HEK293T (cell line): ENCODE measurements around the gene CHST7.

Source experiments
- ARNT ChIP-seq: fragments of 450-650 bp; IDR thresholded peaks from 2 replicates; pipeline ENCODE4 v1.6.1; 2017; ENCODE audit warnings: mild to moderate bottlenecking
- BHLHE40 ChIP-seq: fragments of 450-650 bp; IDR thresholded peaks from 2 replicates; pipeline ENCODE4 v1.6.1; 2016; ENCODE audit warnings: mild to moderate bottlenecking, moderate library complexity, borderline replicate concordance
- CTBP1 ChIP-seq: fragments of 450-650 bp; IDR thresholded peaks from 2 replicates; pipeline ENCODE4 v1.6.1; 2016; ENCODE audit warnings: borderline replicate concordance
- ELF4 ChIP-seq: fragments of 450-650 bp; IDR thresholded peaks from 2 replicates; pipeline ENCODE4 v1.6.1; 2017; ENCODE audit warnings: antibody characterized with exemption
- FOXA1 ChIP-seq: fragments of 450-650 bp; IDR thresholded peaks from 2 replicates; pipeline ENCODE4 v1.6.1; 2016; ENCODE audit warnings: mild to moderate bottlenecking
- FOXK2 ChIP-seq: fragments of 450-650 bp; IDR thresholded peaks from 2 replicates; pipeline ENCODE4 v1.6.1; 2016; ENCODE audit warnings: mild to moderate bottlenecking
- FOXM1 ChIP-seq: fragments of 450-650 bp; IDR thresholded peaks from 2 replicates; pipeline ENCODE4 v1.6.1; 2017; ENCODE audit warnings: mild to moderate bottlenecking, borderline replicate concordance
- HDGF ChIP-seq: fragments of 450-650 bp; IDR thresholded peaks from 2 replicates; pipeline ENCODE4 v1.6.1; 2017; ENCODE audit warnings: antibody characterized with exemption, borderline replicate concordance
- L3MBTL2 ChIP-seq: fragments of 450-650 bp; conservative IDR thresholded peaks from 2 replicates; pipeline ENCODE4 v1.6.1; 2016; ENCODE audit warnings: mild to moderate bottlenecking
- LEF1 ChIP-seq: fragments of 450-650 bp; IDR thresholded peaks from 2 replicates; pipeline ENCODE4 v1.6.1; 2017; ENCODE audit warnings: mild to moderate bottlenecking, borderline replicate concordance
- NFRKB ChIP-seq: fragments of 450-650 bp; IDR thresholded peaks from 2 replicates; pipeline ENCODE4 v1.6.1; 2016; ENCODE audit warnings: mild to moderate bottlenecking, moderate library complexity
- PKNOX1 ChIP-seq: fragments of 450-650 bp; IDR thresholded peaks from 2 replicates; pipeline ENCODE4 v1.6.1; 2016
- SP1 ChIP-seq: fragments of 450-650 bp; IDR thresholded peaks from 2 replicates; pipeline ENCODE4 v1.6.1; 2017
- SUZ12 ChIP-seq: fragments of 450-650 bp; IDR thresholded peaks from 2 replicates; pipeline ENCODE4 v1.6.1; 2016; ENCODE audit warnings: mild to moderate bottlenecking

- TF ChIP-seq ELF4 (no peak), FOXM1 (no peak), ARNT (no peak), LEF1 (no peak), NFRKB (no peak), FOXK2 (no peak), SUZ12 (no peak), HDGF (no peak), BHLHE40 (no peak), FOXA1 (no peak), PKNOX1 (no peak), SP1 (no peak), L3MBTL2 (no peak), CTBP1 (no peak)
Measured at GRCh38 chrX:46575586-46575985, 2.0 kb downstream of the CHST7 start.
